PC-3 (cell line): Measurements from ENCODE around the gene POLRMT. TPM values are rescaled to one million over a fixed set of nuclear protein-coding genes. Genes with fewer than 3 reads are reported as not detected.

Source experiments
- ATAC-seq: fragments of 200-7000 bp; cut with Tn5 transposase; 2 replicates; pipeline ENCODE4 v1.9.1; 2020; ENCODE audit warnings: mild to moderate bottlenecking, moderate library complexity
- Bru-seq: library from RNA; stranded (reverse); fragments of 400-500 nt; gene quantifications from one replicate; lab custom pipeline; 2021; lab: Mats Ljungman, UMichigan
- BruChase-seq, 2 experiments: library from RNA; stranded (reverse); fragments of 400-500 nt; gene quantifications; one replicate each; lab custom pipeline; 2021; lab: Mats Ljungman, UMichigan
- BruUV-seq: library from RNA; stranded (reverse); fragments of 400-500 nt; replicated peaks from 2 replicates; lab custom pipeline; 2021; lab: Mats Ljungman, UMichigan
- CTCF ChIA-PET: fragments of 300-600 bp; sonication (Branson Sonifier 250); formaldehyde crosslinking; loops from one replicate; lab custom pipeline; 2022; ENCODE audit warnings: antibody characterized with exemption; lab: Charles Lee
- POLR2A ChIA-PET: fragments of 300-600 bp; sonication (Branson Sonifier 250); formaldehyde crosslinking; loops from one replicate; lab custom pipeline; 2022; ENCODE audit warnings: antibody characterized with exemption; ENCODE audit not compliant: unreplicated experiment; lab: Charles Lee
- DNase-seq: peaks from one replicate; pipeline ENCODE4 v3.0.0-alpha.2; 2015
- H2AFZ ChIP-seq: fragments of 300-600 bp; sonication (generic); 2 replicates; pipeline ENCODE4 v1.6.0; 2016; ENCODE audit warnings: antibody characterized with exemption, low read length
- H3F3A ChIP-seq: fragments of 300-600 bp; sonication (generic); one replicate; pipeline ENCODE4 v1.6.0; 2017; ENCODE audit warnings: antibody characterized with exemption, low read length, control low read depth, mild to moderate bottlenecking; ENCODE audit not compliant: unreplicated experiment
- H3K27ac ChIP-seq: fragments of 300-600 bp; sonication (generic); 2 replicates; pipeline ENCODE4 v1.5.1; 2016; ENCODE audit warnings: mild to moderate bottlenecking, low read length
- H3K27me3 ChIP-seq: fragments of 300-600 bp; sonication (generic); 2 replicates; pipeline ENCODE4 v1.6.1; 2016; ENCODE audit warnings: low read length, mixed read lengths
- H3K36me3 ChIP-seq: fragments of 300-600 bp; sonication (generic); 2 replicates; pipeline ENCODE4 v1.6.1; 2016; ENCODE audit warnings: low read depth, mixed run types, low read length, mixed read lengths
- H3K4me1 ChIP-seq: fragments of 300-600 bp; sonication (generic); 2 replicates; pipeline ENCODE4 v1.5.1; 2016; ENCODE audit warnings: low read length; ENCODE audit not compliant: insufficient read depth
- H3K4me2 ChIP-seq: fragments of 300-600 bp; sonication (generic); 2 replicates; pipeline ENCODE4 v1.6.0; 2016; ENCODE audit warnings: low read length
- H3K4me3 ChIP-seq: fragments of 300-600 bp; sonication (generic); 2 replicates; pipeline ENCODE4 v1.5.1; 2016; ENCODE audit warnings: mild to moderate bottlenecking, low read length, mixed read lengths
- H3K79me2 ChIP-seq: fragments of 300-600 bp; sonication (generic); 2 replicates; pipeline ENCODE4 v1.6.1; 2017; ENCODE audit warnings: low read length, mixed read lengths
- H3K9ac ChIP-seq: fragments of 300-600 bp; sonication (generic); 2 replicates; pipeline ENCODE4 v1.6.0; 2016; ENCODE audit warnings: mild to moderate bottlenecking, low read length
- H3K9me2 ChIP-seq: fragments of 300-600 bp; sonication (generic); replicated peaks from 2 replicates; pipeline ENCODE4 v1.6.1; 2016; ENCODE audit warnings: mixed run types, low read length, mixed read lengths
- H3K9me3 ChIP-seq: fragments of 300-600 bp; sonication (generic); 2 replicates; pipeline ENCODE4 v1.6.1; 2016; ENCODE audit warnings: low read length, mixed read lengths
- H4K20me1 ChIP-seq: fragments of 300-600 bp; sonication (generic); 2 replicates; pipeline ENCODE4 v1.6.1; 2016; ENCODE audit warnings: low read length, mixed read lengths
- EZH2 ChIP-seq: fragments of 300-600 bp; sonication (generic); IDR thresholded peaks from one replicate; pipeline ENCODE4 v1.6.1; 2017; ENCODE audit warnings: antibody characterized with exemption, mild to moderate bottlenecking, low read length; ENCODE audit not compliant: unreplicated experiment
- EZH2phosphoT487 ChIP-seq: fragments of 300-600 bp; sonication (generic); IDR thresholded peaks from 2 replicates; pipeline ENCODE4 v1.6.1; 2018; ENCODE audit warnings: mild to moderate bottlenecking, antibody characterized with exemption, low read length, borderline replicate concordance
- intact Hi-C: fragments of 100-400 bp; cut with micrococcal nuclease; formaldehyde crosslinking; loops from 2 replicates; pipeline ENCODE4 v1.9.0; 2023
- long read RNA-seq: library from polyadenylated mRNA; unstranded; transcript quantifications from one replicate; pipeline ENCODE4 v2.0.0, GENCODE V29; 2021; ENCODE audit not compliant: unreplicated experiment
- total RNA-seq: library from RNA; depleted of rRNA; stranded (reverse); fragments of >200 nt; gene quantifications from 2 replicates; pipeline ENCODE4 v1.2.3, GENCODE V29; 2014; rRNA removed
- TF ChIP-seq, protein P1 (sequence below): fragments of 300-600 bp; sonication (generic); conservative IDR thresholded peaks from 2 replicates; pipeline ENCODE4 v1.5.1; 2017; ENCODE audit warnings: antibody characterized with exemption, low read depth, mild to moderate bottlenecking, low read length

The POLRMT gene
- total RNA-seq: 60.5 and 80.6 TPM in 2 replicates
- percentile 55 among the genes with signal in this experiment for Bru-seq, nascent RNA
- percentile 76 among the genes with signal in this experiment for BruChase-seq, experiment 1, labeled RNA remaining after a 6-hour chase
- BruChase-seq, experiment 2, labeled RNA remaining after a 2-hour chase: percentile 67 among the genes with signal in this experiment
- long read RNA-seq, transcript POLRMT-202 (21 exons, 3,835 nt): major isoform, 63 of 232 reads
- long read RNA-seq, partial matches to known transcripts: 125 of 232 reads
- long read RNA-seq, other reads (novel, unspliced or antisense): 44 of 232 reads

DNA sequence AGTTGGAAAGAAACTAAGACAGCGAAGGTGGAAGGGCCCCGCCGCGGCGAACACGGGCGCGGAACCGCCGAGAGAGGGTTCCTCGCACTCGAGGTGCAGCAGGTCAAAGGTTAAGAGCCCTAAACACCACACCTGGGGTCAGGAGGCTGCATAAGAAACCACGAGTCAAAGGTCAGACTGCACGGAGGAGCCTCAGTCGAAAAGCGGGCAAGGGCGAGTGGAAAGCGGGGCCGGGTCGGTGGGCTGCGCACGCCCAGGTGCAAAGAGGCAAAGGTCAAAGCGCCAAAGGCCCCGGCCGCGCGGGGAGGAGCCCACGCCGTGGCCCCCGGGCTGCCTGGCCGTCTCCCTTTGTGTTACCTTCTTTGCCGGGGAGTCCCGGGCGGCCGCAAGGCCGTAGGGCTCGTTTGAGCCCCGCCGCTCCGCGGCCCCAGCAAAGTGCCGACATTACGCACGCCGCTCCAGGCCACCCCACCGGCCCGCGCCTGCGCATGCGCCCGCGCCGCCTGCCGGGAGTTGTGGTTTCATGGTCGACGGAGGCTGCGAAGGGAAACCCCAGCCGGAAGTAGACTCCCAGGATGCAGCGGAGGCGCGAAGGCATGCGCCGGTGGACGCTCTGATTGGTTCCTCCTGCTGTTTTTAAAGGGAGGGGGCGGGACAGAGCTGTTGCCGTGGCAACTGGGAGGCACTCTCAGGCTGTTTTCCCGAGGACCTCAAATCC is at the start of gene POLRMT:
Gene POLRMT (minus strand): TSS at position 470 of the 718 bp plus-strand sequence. CDS start 25 bp downstream, at position 445.
- H4K20me1 ChIP-seq: no peaks in the 10 kb centered on the region
- TF ChIP-seq EZH2phosphoT487: no peak
- ChIA-PET CTCF (no interaction called here), POLR2A (no interaction called here)
- peak; percentile 96 for DNase-seq
- no peaks in the 10 kb centered on the region for H3K9me2 ChIP-seq
- peaks cover 5% of the 10 kb centered on the region; the same call in 1 of the 2 replicates for H3K4me1 ChIP-seq
- H3K4me3 ChIP-seq: peak within 1 kb of the TSS; percentile 89
- H3F3A ChIP-seq: no peaks in the 10 kb centered on the region
- BruUV-seq: TSS peak; percentile 52
- H3K36me3 ChIP-seq: peaks cover 2% of the 10 kb centered on the region; the same call in 1 of the 2 replicates
- H3K79me2 ChIP-seq: peaks cover 44% of the 10 kb centered on the region
- H2AFZ ChIP-seq: peak within 1 kb of the TSS; percentile 92
- H3K4me2 ChIP-seq: peak within 1 kb of the TSS; percentile 92
- H3K27ac ChIP-seq: peak within 1 kb of the TSS; percentile 35
- intact Hi-C loops: loop anchor here (10.0 kb wide), 1 partner anchor 58 kb away; the partner anchor contains the start of gene BSG
- peak; percentile 96 for ATAC-seq
- peak within 1 kb of the TSS; percentile 89 for H3K9ac ChIP-seq
- H3K9me3 ChIP-seq: no peaks in the 10 kb centered on the region
- no peaks in the 10 kb centered on the region for H3K27me3 ChIP-seq

DNA sequence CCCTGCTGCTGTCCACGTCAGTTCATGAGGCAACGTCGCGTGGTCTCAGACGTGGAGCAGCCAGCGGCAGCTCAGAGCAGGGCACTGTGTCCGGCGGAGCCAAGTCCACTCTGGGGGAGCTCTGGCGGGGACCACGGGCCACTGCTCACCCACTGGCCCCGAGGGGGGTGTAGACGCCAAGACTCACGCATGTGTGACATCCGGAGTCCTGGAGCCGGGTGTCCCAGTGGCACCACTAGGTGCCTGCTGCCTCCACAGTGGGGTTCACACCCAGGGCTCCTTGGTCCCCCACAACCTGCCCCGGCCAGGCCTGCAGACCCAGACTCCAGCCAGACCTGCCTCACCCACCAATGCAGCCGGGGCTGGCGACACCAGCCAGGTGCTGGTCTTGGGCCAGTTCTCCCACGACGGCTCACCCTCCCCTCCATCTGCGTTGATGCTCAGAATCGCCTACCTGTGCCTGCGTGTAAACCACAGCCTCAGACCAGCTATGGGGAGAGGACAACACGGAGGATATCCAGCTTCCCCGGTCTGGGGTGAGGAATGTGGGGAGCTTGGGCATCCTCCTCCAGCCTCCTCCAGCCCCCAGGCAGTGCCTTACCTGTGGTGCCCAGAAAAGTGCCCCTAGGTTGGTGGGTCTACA is 49.5 kb upstream of the POLRMT start:
- BruUV-seq: no TSS peak
- Histone ChIP-seq H2AFZ (no peak overlapping the region), H3K9me2 (no peaks in the 10 kb centered on the region), H3K4me2 (no peak overlapping the region), H3K9ac (no peak overlapping the region), H3K27me3 (no peaks in the 10 kb centered on the region), H3K9me3 (no peaks in the 10 kb centered on the region), H3K27ac (no peak overlapping the region), H3K4me1 (peaks cover 15% of the 10 kb centered on the region), H3K4me3 (no peak overlapping the region), H3F3A (no peaks in the 10 kb centered on the region), H3K36me3 (no peaks in the 10 kb centered on the region), H4K20me1 (no peaks in the 10 kb centered on the region), H3K79me2 (peaks cover 19% of the 10 kb centered on the region)
- TF ChIP-seq, protein P1, sequence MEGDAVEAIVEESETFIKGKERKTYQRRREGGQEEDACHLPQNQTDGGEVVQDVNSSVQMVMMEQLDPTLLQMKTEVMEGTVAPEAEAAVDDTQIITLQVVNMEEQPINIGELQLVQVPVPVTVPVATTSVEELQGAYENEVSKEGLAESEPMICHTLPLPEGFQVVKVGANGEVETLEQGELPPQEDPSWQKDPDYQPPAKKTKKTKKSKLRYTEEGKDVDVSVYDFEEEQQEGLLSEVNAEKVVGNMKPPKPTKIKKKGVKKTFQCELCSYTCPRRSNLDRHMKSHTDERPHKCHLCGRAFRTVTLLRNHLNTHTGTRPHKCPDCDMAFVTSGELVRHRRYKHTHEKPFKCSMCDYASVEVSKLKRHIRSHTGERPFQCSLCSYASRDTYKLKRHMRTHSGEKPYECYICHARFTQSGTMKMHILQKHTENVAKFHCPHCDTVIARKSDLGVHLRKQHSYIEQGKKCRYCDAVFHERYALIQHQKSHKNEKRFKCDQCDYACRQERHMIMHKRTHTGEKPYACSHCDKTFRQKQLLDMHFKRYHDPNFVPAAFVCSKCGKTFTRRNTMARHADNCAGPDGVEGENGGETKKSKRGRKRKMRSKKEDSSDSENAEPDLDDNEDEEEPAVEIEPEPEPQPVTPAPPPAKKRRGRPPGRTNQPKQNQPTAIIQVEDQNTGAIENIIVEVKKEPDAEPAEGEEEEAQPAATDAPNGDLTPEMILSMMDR: no peak
- TF ChIP-seq EZH2phosphoT487 (no peak), EZH2 (no peak)
- POLR2A ChIA-PET: no interaction called here
- no peak for DNase-seq
- CTCF ChIA-PET: no interaction called here
- ATAC-seq: no peak
- intact Hi-C loops: no loop called here
